K562 treated with DMSO at 1 percent for 12 hours (cell line): ENCODE results near the gene SELL. TPM values are rescaled to one million over a fixed set of nuclear protein-coding genes. Genes with fewer than 3 reads are reported as not detected.

Experiments used
- total RNA-seq: library from RNA; unstranded; fragments of 300-600 nt; gene quantifications from 2 replicates; pipeline ENCODE4 v1.2.3, GENCODE V29; 2022; ENCODE audit not compliant: insufficient read depth

The SELL gene
- not detected in 2 replicates for total RNA-seq

DNA sequence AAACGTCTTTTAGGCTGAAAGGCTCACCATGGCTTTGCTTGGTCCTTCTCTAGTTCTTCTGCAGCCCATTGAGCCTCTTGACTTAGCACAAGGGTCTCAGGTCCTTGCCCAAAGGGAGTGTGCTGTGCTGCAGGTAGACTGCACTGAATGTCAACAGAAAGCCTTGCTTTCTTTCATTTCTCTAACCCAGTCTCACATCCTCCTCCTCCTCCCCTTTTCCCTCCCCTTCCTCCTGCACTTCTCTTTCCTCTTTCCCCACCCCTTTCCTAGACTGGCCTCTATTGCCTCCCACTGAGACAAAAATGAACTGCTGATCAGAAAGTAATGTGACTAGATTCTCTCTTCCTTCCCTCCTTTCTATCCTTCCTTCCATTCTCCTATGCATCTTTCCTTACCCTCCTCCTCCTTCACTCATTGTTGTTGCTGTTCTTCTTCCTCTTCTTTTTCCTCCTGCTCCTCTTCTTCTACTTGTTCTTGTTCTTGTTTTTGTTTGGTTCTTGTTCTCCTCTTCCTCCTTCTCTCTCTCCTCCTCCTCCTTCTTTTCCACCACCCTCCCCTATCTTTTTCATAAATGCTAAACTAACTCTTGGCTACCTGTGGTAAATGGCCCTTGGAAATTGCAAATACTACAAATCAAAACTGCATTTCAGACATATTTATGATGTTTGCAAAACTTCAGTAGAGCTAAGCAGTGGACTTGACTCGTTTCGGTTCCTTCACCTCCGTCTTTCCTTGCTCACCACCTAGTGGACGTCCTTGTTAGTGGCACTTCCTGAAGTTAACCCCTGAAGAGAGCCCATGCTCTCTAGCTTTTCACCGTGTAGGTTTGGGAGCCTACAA, at the start of gene SELL:
SELL (minus strand) TSS at position 152 of the 840 bp plus-strand sequence; CDS start at position 30, 122 bp downstream.

DNA sequence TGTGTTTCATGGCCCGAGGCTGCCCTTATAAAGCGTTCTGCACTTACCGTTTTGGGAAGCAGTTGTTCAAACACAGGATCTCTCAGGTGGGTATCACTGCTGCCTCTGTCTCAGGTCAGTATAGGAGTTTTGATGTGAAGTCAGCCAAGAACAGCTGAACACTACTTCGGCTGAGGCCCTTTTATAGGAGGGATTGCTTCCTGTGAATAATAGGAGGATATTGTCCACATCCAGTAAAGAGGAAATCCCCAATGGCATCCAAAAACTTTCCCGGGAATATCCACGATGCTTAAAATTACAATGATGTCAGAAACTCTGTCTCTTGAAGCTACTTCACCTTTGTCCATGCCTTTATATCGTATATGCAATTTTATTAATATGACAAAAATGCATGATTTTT, 22.5 kb upstream of the SELL start, which contains the start of gene SELE:
SELE (minus strand) TSS at position 156 of the 400 bp plus-strand sequence. CDS start 467 bp downstream, outside the sequence.

Other genes with a start within 250 kb of the SELL start
- gene SLC19A2, start 225.7 kb downstream of the SELL start, total RNA-seq = 4.3 and 13.4 TPM in 2 replicates
- not detected in 2 replicates for gene F5, start 125.1 kb downstream of the SELL start, total RNA-seq
- gene SELP, start 81.5 kb downstream of the SELL start, total RNA-seq = not detected in 2 replicates
- gene SELE, start 22.5 kb upstream of the SELL start, total RNA-seq = not detected in 2 replicates
- 4.6 and 10.2 TPM in 2 replicates for gene METTL18, start 83.3 kb upstream of the SELL start, total RNA-seq
- 2.8 and 5.6 TPM in 2 replicates for gene SCYL3, start 182.3 kb upstream of the SELL start, total RNA-seq